ENCODE data around the gene RGSL1.
A peak's percentile ranks its signal among the peaks of the same experiment; 100 is the strongest.

Gene RGSL1

DNA sequence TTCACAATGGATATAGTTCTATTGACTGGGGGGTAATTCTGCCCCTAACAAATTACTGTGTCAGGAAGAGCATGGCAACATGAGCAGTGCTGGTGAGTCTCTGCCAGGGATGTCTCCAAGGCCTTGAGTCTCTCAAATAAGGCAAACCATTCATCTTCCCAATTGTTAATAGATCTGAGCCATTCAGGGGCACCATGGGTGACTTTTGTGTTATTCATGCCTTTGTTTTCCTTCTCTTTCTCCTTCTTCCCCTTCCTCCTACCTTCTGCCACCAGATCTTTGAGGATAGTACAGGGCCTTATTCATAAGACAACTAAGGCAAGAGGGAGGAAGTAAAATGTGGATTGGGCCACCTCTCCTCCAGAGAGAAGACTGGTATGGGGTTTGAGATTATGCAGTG lies at the start of gene RGSL1:
RGSL1 (plus strand) TSS at position 60 of the 400 bp plus-strand sequence; CDS start at position 80, 20 bp downstream.
- DNase-seq: no peak

DNA sequence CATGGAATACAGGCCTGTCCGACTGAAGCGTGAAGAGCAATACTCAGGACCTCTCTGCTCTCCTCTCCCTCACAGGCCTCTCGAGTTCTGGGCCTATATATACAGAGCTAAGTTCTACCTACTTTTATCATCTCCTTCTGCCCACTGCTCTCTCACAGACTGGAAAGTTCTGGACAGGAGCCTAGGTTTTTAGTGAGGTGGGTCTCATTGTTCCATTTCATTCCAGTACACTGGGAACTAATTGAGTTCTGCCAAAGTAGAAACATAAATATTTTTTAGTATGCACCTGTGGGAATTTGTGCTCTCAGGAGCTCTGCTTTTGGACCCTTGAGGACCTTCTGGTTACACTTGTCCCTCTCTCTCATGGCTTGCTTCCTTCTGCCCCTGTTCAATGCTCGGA lies 49.4 kb upstream of the RGSL1 start, which contains the start of gene TEDDM1:
TEDDM1 (minus strand) TSS at position 101 of the 400 bp plus-strand sequence. CDS start 182 bp downstream, outside the sequence.
- no peak for DNase-seq

DNA sequence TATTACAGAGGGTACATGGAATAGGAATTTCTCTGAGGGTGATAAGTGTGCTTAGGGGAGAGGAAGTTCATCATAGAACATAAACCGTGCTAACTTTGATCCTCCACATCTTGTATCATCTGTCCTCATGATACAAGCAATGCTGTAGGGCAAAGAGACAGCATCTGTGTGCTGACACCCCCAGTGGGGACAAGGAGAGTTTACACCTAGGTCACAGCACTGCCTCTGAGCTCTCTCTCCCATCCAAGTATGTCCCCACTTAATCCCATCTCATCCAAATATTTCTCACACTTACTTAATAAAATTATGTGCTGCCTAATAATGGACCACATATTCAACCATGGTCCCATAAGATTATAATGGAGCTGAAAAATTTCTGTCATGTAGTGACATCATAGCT lies 45.2 kb upstream of the RGSL1 start:
- DNase-seq: no peak

DNA sequence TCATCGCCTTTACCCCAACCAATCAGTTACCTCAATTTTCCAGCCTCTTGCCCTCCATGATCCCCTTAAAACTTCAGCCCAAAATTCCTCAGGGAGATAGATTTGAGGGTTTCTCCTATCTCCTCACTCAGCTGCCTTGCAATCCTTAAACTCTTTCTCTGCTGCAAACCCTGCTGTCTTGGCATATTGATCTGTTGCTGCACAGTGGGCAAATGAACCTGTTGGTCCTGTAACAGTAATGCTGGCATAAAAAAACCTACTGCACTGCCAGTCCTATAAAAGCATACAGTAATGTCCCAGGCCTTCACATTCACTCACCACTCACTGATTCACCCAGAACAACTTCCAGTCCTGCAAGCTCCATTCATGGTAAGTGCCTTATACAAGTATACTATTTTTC lies 44.4 kb upstream of the RGSL1 start:
- no peak for DNase-seq

DNA sequence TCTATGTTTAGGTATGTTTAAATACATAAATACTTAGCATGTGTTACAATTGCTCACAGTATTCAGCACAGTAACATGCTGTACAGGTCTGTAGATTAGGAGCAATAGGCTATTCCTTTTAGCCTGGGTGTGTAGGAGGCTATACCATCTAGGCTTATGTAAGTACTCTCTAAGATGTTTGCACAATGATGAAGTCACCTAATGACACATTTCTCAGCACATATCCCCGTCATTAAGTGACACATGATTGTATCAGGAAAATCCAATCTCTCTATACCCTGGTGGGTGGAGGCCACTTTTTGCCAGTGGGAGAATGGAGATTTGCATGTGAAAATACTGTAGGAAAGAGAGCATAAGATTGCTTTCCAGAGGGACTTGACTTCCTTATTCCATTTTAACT lies 43.9 kb upstream of the RGSL1 start:
- no peak for DNase-seq

DNA sequence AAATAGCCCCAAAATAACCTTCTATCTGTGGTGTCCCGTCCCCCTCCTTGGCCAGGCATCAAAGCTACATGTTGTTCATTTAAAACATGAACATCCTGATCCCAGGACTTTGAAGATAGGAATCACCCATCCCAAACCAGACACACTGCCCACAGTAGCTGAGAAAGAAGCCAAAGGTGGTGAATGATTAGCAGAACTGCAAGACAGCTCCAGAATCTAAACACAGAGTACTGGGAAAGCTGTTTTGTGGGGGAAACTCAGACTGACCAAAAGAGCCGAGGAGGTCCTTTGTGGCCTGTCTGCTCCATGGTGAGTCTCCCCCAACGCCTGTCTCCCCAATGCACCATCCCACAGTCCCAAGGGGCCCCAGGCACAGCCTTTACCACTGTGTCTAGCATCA lies 42.2 kb upstream of the RGSL1 start:
- DNase-seq: no peak

DNA sequence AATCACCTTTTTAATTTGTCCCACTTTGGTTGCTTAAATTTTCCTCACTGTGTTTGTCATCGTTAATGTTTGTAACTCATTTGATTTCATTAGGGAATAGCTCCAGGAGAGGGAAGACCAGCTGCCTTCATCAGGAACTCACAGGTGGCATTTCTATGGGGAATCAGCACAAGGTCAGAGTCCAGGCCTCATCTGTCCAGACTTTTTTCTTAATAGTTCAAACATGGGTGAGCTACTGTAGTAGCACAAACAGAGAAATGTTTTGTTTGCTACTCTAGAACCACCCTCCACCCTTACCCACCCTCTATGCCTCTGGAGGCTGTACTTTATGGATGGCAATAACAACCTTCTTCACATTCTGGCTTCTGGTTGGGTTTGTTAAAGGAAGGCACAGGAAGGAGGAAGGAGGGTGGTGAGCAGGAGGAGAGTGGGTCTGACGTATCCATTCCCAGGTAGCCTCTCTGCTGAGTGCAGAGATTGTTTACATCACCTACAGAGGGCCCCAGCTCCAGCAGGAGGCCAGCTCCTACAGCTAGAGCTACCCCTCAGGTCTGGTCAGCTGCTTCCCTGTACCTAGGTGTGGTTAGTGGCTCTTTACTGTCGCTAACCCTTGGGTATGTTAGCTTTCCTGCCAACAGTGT lies 41.4 kb upstream of the RGSL1 start:
- no peak for DNase-seq

DNA sequence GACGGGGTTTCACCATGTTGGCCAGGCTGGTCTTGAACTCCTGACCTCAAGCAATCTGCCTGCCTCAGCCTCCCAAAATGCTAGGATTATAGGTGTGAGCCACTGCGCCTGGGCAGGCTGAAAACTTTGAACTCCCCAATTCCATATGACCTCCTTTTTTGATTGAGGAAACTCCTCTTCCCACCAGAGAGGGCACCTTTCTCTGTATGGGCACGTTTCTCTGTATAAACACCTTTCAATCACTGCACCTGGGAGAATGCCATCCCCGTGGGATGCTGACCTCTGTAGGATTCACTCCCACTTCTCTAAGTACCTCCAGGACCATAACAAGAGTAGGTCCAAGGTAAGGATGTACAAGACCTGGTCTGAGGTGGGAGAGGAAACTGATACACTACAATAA lies 39.8 kb upstream of the RGSL1 start:
- no peak for DNase-seq

DNA sequence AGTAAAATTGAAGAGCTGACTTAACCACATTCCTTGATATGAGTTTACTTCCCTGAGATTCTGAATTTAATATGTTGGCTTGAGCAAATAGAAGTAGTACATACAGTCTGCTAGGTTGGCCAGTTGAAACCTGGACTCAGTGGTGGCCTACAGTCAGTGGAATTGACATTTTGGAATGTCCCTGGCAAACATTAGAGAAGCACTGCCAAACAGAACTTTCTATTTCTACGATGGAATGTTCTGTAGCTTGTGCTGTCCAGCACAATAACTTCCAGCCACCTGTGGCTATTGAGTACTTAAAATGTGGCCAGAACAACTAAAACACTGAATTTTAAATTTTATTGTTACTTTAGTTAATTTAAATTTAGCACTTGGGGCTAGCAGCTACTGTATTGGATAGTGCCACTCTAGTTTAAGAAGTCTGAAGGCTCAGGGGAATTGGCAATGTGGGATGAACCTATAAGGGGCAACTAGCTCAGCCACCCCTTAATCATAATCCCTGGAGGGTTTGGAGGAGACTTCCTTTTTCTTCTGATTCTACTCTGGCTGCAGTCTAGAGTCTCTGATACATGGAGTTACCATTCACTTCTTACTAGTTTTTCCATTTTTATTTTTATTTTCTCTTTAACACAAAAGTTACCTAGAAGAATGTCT lies 39.2 kb upstream of the RGSL1 start:
- no peak for DNase-seq

DNA sequence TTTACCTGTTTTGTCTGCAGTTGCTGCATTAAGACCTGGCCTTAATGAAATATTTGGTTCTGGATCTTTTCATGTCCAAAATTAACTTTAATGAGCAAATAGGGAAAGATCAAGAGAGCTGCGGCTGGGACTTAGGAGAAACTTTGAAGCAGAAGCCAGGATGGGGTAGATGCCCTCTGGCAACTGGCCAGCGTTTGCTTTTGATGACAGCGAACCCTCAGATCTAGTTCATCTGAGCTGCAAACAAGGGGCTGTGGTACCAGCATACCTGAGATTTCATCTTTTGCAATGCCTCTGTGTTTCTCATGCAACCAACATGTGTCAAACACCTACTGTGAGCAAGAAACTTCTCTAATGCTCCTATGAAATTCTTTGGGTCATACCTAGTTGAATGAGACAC lies 36.5 kb upstream of the RGSL1 start:
- DNase-seq: no peak

DNA sequence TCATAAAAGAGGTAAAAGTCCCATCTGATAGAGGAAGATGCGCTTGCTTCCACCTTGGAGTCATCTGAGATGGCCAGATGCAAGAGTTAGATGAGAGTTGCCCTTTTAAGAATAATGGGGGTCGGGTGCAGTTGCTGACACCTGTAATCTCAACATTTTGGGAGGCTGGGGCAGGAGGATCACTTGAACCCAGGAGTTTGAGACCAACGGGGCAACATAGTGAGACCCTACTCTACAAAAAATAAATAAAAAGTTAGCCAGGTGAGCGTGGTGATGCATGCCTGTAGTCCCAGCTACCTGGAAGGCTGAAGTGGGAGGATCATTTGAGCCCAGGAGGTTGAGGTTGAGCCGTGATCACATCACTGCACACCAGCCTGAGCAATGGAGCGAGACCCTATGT lies 36.0 kb upstream of the RGSL1 start:
- no peak for DNase-seq

DNA sequence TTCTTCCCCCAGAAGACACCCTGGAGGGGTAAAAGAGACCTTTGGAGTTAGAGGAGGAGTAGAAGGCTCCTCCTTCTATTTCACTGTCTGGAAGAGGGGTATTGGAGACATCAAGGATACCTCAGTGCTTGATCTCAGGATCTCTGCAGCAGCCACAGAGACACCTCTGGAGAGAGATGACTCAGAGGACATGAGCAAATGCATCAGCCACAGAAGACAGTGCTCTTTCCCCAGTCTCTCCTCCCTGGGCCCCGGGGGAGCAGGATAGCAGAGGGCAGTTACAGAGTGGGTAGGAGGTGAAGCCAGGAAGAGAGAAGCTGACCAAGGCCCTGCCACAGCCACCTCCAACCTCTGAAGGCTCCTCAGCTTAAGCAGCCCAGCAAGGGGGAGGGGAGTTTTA lies 34.2 kb upstream of the RGSL1 start:
- DNase-seq: no peak

DNA sequence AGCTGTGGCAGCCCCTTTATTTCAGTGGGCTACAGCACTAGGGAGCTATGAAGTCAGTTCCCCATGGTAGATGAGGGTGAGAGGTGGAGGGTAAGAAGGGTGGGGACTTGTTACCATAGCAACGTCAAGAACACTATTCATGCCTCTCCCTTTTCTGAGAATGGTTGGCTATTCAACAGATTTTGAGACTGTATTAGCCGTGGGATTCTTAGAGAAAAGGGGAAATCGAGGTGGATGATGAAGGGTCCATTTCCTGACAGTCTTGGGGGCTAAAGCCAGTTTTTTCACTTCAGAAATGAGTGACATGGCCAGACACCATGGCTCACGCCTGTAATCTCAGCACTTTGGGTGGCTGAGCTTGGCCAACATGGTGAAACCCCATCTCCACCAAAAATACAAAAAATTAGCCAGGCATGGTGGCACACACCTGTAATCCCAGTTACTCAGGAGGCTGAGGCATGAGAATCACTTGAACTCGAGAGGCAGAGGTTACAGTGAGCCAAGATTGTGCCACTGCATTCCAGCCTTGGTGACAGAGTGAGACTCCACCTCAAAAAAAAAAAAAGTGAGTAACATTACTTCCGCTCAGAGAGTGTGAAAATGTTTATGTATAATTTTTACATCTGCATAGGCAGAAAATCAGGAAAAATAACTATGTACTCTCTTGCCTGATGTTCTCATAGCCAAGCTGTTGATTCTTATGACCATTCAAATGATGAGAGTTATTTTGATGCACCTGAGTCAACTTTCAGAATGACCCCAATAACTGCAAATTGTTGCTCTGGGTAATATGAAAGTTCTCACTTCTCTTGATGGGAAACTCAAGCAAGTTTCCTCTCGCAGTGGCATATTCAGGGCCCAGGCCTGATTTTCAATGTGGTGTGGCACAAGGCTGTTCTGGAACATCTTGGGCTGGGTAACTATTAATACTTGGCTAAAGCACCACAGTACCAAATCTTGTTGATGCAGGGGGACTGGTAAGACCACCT lies 23.2 kb upstream of the RGSL1 start:
- no peak for DNase-seq

DNA sequence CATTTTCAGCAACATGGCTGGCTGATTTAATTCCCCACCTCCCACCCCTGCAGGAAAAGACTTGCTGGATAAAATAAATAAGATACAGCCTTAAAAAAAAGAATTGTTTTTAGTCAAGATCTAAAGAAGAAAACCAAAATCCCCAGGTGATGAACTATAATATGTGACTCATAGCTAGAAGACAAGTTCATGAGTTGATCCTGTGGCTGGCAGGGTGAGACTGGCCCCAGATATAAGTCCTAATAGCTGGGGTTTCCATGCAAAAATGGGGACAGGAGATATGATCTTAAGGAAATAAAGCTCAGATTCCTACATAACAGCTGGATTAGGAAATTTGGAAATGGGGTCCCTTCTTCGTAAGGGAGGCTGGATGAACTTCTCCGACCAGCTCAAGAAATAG lies 21.9 kb upstream of the RGSL1 start:
- no peak for DNase-seq

DNA sequence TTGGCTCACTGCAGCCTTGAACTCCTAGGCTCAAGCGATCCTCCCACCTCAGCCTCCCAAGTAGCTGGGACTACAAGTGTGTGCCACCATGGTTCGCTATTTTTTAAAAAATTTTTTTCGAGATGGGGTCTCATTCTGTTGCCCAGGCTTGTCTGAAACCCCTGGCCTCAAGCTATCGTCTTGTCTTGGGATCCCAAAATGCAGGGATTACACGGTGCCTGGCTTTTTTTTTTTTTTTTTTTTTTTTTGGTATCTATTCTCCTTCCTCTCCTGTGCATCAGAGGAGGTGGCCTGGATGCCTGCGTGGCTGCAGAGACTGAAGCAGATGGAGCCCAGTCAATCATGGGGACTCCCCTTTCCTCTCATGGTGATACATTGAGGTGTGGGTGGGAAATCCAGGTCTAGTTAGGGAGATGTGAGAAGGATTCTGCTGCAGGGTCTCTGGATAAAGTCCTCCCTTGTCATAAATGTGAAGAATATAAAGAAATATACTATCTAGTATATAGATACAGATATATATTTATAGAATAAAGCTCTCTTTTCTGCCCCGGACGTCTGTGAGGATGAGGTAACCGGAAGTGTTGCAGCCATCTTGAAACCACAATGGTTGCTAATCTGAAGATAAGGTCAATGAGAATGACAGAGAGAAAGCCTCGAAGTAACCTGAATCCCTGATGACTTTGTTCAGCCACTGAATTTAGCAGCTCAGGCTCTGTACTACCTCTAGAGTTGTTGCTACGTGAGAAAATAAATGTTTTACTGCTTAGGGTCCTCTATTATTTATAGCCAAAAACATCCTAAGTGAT lies 19.5 kb upstream of the RGSL1 start:
- peak; percentile 2 for DNase-seq

DNA sequence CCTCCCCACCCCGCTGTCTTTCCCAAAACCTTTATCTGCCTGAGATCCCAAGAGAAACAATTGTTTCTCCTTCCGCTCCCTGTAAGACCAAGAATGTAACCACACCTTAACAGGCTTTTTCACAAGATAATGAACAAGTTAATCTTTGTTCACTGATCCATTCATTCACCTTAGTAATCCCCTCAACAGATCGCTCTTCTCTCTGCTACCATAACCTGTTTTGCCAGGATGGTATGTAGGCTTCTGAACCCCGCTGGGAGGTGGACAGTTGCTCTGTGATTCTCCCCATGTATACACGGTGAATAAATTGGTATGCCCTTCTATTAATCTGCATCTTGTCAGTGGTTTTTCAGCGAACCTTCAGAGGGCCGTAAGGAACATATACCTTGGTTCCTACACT lies 18.7 kb upstream of the RGSL1 start:
- DNase-seq: no peak

DNA sequence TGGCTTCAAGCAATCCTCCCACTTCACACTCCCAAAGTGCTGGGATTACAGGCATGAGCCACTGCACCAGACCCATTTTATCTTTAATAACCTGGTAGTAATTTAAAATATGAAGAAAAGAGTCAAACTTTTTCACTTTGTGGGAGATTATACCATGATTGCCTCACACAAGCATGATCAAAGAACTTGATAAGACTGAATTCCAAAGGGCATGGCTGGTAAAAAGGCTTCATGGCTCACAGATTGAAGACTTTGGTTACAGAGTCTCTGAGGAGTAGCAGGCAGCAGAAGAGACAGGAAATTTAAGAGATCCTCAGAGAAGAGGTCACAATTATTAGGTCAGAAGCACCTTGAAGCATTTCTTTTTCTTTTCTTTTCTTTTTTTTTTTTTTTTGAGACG lies 16.4 kb upstream of the RGSL1 start:
- DNase-seq: no peak

DNA sequence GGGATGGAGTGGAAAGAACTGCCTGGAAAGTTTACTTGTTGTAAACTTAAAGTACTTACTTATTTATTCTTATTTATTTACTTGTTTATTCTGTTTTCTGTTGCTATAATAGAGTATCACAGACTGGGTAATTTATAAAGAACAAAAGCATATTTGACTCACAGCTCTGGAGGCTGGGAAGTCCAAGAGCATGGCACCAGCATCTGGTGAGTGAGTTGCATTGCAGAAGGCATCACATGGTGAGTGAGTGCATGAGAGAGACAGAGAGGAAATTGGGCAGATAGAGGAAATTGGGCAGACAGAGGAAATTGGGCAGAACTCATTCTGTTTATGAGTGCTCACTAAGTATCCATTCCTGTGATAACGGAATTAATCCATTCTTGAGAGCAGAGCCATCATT lies 11.6 kb upstream of the RGSL1 start:
- no peak for DNase-seq

DNA sequence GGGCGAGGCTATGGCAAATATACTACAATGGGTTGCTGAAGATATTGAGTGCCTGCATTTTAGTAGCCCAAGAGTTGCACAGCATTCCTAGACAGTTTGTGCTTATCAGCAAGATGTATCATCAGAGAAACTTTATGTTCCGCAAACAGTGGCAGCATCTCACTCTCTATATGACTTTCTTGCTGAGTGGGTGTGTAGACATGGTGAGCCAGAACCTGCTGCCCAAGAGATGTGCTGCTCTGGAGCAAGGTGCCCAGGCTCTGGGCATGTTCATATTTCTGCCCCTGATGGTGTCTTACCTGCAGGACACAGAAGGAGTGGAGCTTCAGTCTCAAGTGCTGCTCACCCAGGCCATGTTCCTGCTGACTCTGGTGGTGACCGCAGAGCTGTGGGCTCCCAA lies 8.2 kb upstream of the RGSL1 start:
- DNase-seq: no peak

DNA sequence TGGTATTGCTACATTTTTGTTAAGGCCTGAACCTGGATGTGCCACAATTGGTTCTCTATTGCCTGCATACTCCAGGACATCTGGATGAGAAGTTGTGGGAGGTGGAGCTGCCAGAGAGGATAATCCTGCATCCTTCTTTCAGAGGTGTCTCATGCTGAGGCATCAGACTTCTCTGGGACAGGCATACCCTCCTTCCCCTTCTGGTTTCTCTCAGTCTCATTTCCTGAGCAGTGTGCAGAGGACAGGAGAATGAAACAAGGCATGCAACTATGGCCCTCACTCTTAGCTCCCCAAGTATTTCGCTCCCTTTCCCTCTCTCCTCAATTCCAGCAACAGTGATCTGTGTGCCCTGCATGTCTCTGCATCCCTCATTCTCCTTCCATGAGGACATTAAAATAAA lies 7.6 kb upstream of the RGSL1 start:
- DNase-seq: no peak

DNA sequence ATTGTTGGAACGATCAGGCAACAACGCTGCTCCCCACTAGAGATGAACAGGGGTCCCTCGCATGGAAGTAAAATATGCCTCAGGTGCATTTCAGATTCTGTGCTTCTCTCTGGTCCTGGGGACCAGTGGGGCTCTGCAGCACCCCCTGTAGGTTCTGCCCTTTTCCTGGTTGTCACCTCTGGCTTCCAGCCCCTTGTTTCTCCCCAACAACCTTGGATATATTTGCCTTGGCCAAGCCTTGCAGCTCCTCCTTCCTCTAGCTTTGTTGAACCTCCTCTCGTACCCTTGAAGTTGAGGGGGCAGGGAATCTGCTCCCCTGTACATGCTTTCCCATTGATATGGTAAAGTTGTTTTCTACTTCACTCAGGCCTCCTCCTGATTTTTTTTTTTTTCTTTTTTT lies 5.4 kb upstream of the RGSL1 start:
- DNase-seq: no peak

DNA sequence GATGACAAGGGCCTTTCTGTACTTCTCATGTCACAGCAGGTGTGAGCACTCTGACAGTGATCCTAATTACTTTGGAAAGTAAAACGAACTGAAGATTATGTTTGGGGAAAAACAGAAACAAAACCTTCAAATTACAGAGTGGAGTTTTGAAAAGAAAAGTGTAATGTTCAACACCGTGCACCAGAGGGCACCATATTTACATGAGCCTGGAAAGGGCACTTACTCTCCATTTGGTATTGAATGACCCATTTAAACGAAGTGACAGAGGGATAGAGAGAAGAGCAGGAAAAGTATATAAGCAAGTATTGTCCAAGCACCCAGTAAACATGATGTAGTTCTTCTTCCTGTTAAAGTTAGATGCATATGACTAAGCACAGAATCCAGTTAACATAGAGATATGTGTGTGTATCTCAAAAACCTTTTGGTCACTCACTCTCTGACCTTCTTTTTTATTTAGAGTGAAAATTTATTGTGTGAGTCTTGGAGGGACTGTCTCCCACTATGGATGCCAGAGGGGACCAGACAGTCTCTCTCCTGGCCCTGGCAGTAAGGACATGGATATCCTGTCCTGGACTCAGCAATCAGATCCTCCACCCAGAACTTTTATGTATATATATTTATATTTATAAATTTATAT lies 3.8 kb upstream of the RGSL1 start:
- no peak for DNase-seq
